ENCODE data around the gene EPN3.

- TF ChIP-seq CTCF (IDR thresholded peaks at IDR 0.05) (no peak), POLR2A (IDR thresholded peaks at IDR 0.05) (no peak), POLR2AphosphoS5 (IDR thresholded peaks at IDR 0.05) (no peak)
Observed at GRCh38 chr17:50524838-50525237, 7.7 kb upstream of the EPN3 start.
